Tibial nerve (tissue), 4 donors: Measurements from ENCODE around the gene SLC35G6. TPM values are rescaled to one million over a fixed set of nuclear protein-coding genes. Genes with fewer than 3 reads are reported as not detected.

ENCODE experiments used
- DNase-seq, 2 donors: peaks; one replicate each; pipeline ENCODE4 v3.0.0-alpha.2; 2019; ENCODE audit warnings: low spot score in 2 of 2
- H3K27ac ChIP-seq, 4 donors: fragments of 200-600 bp; sonication (generic) in 3 of 4; one replicate each; pipeline ENCODE4 v1.5.1; 2017 to 2019; ENCODE audit warnings: mild to moderate bottlenecking in 1 of 4
- H3K27me3 ChIP-seq, 2 donors: fragments of 200-600 bp; sonication (generic) in 1 of 2; one replicate each; pipeline versions ENCODE4 v1.5.1 to v1.6.0; 2017 to 2019
- H3K36me3 ChIP-seq, 3 donors: fragments of 200-600 bp; sonication (generic); one replicate each; pipeline ENCODE4 v1.5.1; 2018 to 2019
- H3K4me1 ChIP-seq, 4 donors: fragments of 200-600 bp; sonication (generic) in 3 of 4; one replicate each; pipeline ENCODE4 v1.5.1; 2017 to 2019
- H3K4me3 ChIP-seq, 4 donors: fragments of 200-600 bp; sonication (generic) in 3 of 4; one replicate each; pipeline ENCODE4 v1.5.1; 2017 to 2019; ENCODE audit warnings: mild to moderate bottlenecking in 1 of 4, moderate library complexity in 1 of 4
- H3K9me3 ChIP-seq, 4 donors: fragments of 200-600 bp; sonication (generic) in 3 of 4; one replicate each; pipeline ENCODE4 v1.5.1; 2017 to 2019
- CTCF ChIP-seq, 5 experiments: fragments of 200-600 bp in 3 of 5; fragments of 450-650 bp in 2 of 5; sonication (generic) in 3 of 5; IDR thresholded peaks; one replicate each; pipeline ENCODE4 v1.5.1; 2016 to 2019; ENCODE audit warnings: antibody characterized with exemption in 5 of 5, mild to moderate bottlenecking in 3 of 5, moderate library complexity in 2 of 5
- EP300 ChIP-seq, 2 donors: sonication (generic); formaldehyde crosslinking; IDR thresholded peaks; one replicate each; pipeline ENCODE4 v1.6.1; 2017; ENCODE audit warnings: antibody characterized with exemption in 2 of 2, mild to moderate bottlenecking in 1 of 2
- POLR2A ChIP-seq, 2 donors: fragments of 450-650 bp; IDR thresholded peaks; one replicate each; pipeline ENCODE4 v1.6.1; 2017; ENCODE audit warnings: antibody characterized with exemption in 2 of 2, mild to moderate bottlenecking in 2 of 2, moderate library complexity in 2 of 2
- WGBS, 2 donors: methylation state at CpG; one replicate each; pipeline ENCODE4 v1.1.5; 2018; 5-methylcytosine and 5-hydroxymethylcytosine counted together
- total RNA-seq, 4 donors: library from RNA; depleted of rRNA; stranded (reverse); fragments of >200 nt; gene quantifications; one replicate each; pipeline ENCODE4 v1.1.0, GENCODE V29; 2016

Gene SLC35G6
- total RNA-seq, 4 donors from 2014 or later = not detected

GRCh38 chr17:7490144-7490543 is 8.9 kb downstream of the SLC35G6 start:
- peaks cover 0 to 10% (median 0%) of the 10 kb centered on the region in 3 donors for H3K36me3 ChIP-seq
- H3K4me3 ChIP-seq = no peak overlapping the region
- 70 to 73% methylated on average over 8 of the region's 8 CpGs for whole genome bisulfite sequencing, 2 donors
- H3K9me3 ChIP-seq = no peaks in the 10 kb centered on the region
- no peaks in the 10 kb centered on the region for H3K27me3 ChIP-seq
- DNase-seq = no peak
- peaks cover 0 to 76% (median 26%) of the 10 kb centered on the region in 4 donors for H3K4me1 ChIP-seq
- no peak overlapping the region for H3K27ac ChIP-seq
- TF ChIP-seq POLR2A (IDR thresholded peaks at IDR 0.05) (no peak), CTCF (IDR thresholded peaks at IDR 0.05) (no peak), EP300 (IDR thresholded peaks at IDR 0.05) (no peak)

GRCh38 chr17:7491583-7491982 is 10.3 kb downstream of the SLC35G6 start:
- TF ChIP-seq CTCF (IDR thresholded peaks at IDR 0.05) = no peak
- no peak for TF ChIP-seq EP300 (IDR thresholded peaks at IDR 0.05)
- no peak for TF ChIP-seq POLR2A (IDR thresholded peaks at IDR 0.05)
- no peaks in the 10 kb centered on the region for H3K27me3 ChIP-seq
- H3K9me3 ChIP-seq = no peaks in the 10 kb centered on the region
- WGBS, 2 donors = 88 to 89% methylated on average over 1 of the region's 1 CpG
- peak overlapping the region in 1 of 4 donors; percentile 20 for H3K27ac ChIP-seq
- no peak overlapping the region for H3K4me3 ChIP-seq
- peaks cover 0 to 21% (median 2%) of the 10 kb centered on the region in 3 donors for H3K36me3 ChIP-seq
- no peak for DNase-seq
- peaks cover 0 to 64% (median 12%) of the 10 kb centered on the region in 4 donors for H3K4me1 ChIP-seq

GRCh38 chr17:7493941-7494340 is 12.7 kb downstream of the SLC35G6 start:
- H3K4me1 ChIP-seq = peaks cover 0 to 45% (median 0%) of the 10 kb centered on the region in 4 donors
- no peak for DNase-seq
- TF ChIP-seq POLR2A (IDR thresholded peaks at IDR 0.05) = no peak
- TF ChIP-seq CTCF (IDR thresholded peaks at IDR 0.05) = no peak
- no peak for TF ChIP-seq EP300 (IDR thresholded peaks at IDR 0.05)
- no peak overlapping the region for H3K27ac ChIP-seq
- no peak overlapping the region for H3K4me3 ChIP-seq
- WGBS, 2 donors = 91 to 93% methylated on average over 3 of the region's 3 CpGs
- H3K27me3 ChIP-seq = no peaks in the 10 kb centered on the region
- no peaks in the 10 kb centered on the region for H3K9me3 ChIP-seq
- H3K36me3 ChIP-seq = peaks cover under 1 to 44% (median 20%) of the 10 kb centered on the region in 3 donors

GRCh38 chr17:7495906-7496434 is 14.7 kb downstream of the SLC35G6 start:
- WGBS, 2 donors = 85 to 86% methylated on average over 12 of the region's 12 CpGs
- H3K27ac ChIP-seq = peak overlapping the region in 1 of 4 donors; percentile 36
- DNase-seq = no peak
- no peaks in the 10 kb centered on the region for H3K27me3 ChIP-seq
- H3K4me1 ChIP-seq = peaks cover 0 to 25% (median 0%) of the 10 kb centered on the region in 4 donors
- H3K36me3 ChIP-seq = peaks cover 5 to 62% (median 35%) of the 10 kb centered on the region in 3 donors
- no peak for TF ChIP-seq EP300 (IDR thresholded peaks at IDR 0.05)
- TF ChIP-seq POLR2A (IDR thresholded peaks at IDR 0.05) = no peak
- no peak for TF ChIP-seq CTCF (IDR thresholded peaks at IDR 0.05)
- no peaks in the 10 kb centered on the region for H3K9me3 ChIP-seq
- H3K4me3 ChIP-seq = no peak overlapping the region

- peak overlapping the region in 1 of 4 donors; percentile 36 for H3K27ac ChIP-seq
- no peak for DNase-seq
- H3K4me1 ChIP-seq = peaks cover 0 to 19% (median 0%) of the 10 kb centered on the region in 4 donors
Observed at GRCh38 chr17:7496470-7497183, 15.4 kb downstream of the SLC35G6 start.

More at GRCh38 chr17:7496470-7497183, 15.4 kb downstream of the SLC35G6 start:
- no peak overlapping the region for H3K4me3 ChIP-seq
- peaks cover 10 to 62% (median 42%) of the 10 kb centered on the region in 3 donors for H3K36me3 ChIP-seq
- H3K27me3 ChIP-seq = no peaks in the 10 kb centered on the region
- TF ChIP-seq EP300 (IDR thresholded peaks at IDR 0.05) = no peak
- no peak for TF ChIP-seq POLR2A (IDR thresholded peaks at IDR 0.05)
- no peak for TF ChIP-seq CTCF (IDR thresholded peaks at IDR 0.05)
- H3K9me3 ChIP-seq = no peaks in the 10 kb centered on the region
- WGBS, 2 donors = 86 to 89% methylated on average over 20 of the region's 20 CpGs
